OCI-LY1 (cell line): ENCODE results near the gene TCF19.
"Not testable (repeated sequence)": the region's sequence is repeated elsewhere in the genome, so short reads cannot be mapped to it uniquely, and the experiment has no call there.

ENCODE experiments used
- CTCF ChIP-seq: fragments of 200-600 bp; sonication (generic), shearing (Covaris generic); IDR thresholded peaks from 2 replicates; pipeline ENCODE4 v1.5.1; 2017; ENCODE audit warnings: mild to moderate bottlenecking, antibody characterized with exemption, low read length, moderate library complexity, mixed read lengths
- EZH2 ChIP-seq: fragments of 200-600 bp; sonication (generic), shearing (Covaris generic); IDR thresholded peaks from 2 replicates; pipeline ENCODE4 v1.8.0; 2017; ENCODE audit warnings: borderline replicate concordance, mixed run types, mild to moderate bottlenecking, antibody characterized with exemption, low read length, moderate library complexity, mixed read lengths

- TF ChIP-seq CTCF, EZH2: not testable (repeated sequence)
Measured at GRCh38 chr6:31169858-31170599, 11.6 kb downstream of the TCF19 start.
